MCF 10A (cell line): ENCODE results near the gene KSR1. TPM values are rescaled to one million over a fixed set of nuclear protein-coding genes. Genes with fewer than 3 reads are reported as not detected.
"Not testable (repeated sequence)": the region's sequence is repeated elsewhere in the genome, so short reads cannot be mapped to it uniquely, and the experiment has no call there.

Experiments used
- BruUV-seq: library from RNA; stranded (reverse); fragments of 400-500 nt; replicated peaks from 2 replicates; lab custom pipeline; 2021; lab: Mats Ljungman, UMichigan
- CTCF ChIA-PET: fragments of 300-600 bp; sonication (Branson Sonifier 250); formaldehyde crosslinking; extraction: SDS; loops from one replicate; lab custom pipeline; 2021; ENCODE audit warnings: antibody characterized with exemption, inconsistent platforms; lab: Yijun Ruan, JAX
- POLR2A ChIA-PET: fragments of 300-600, 350-650 bp; sonication (Branson Sonifier 250); formaldehyde crosslinking; extraction: SDS; loops from one replicate; lab custom pipeline; 2020; ENCODE audit warnings: antibody characterized with exemption, inconsistent platforms; lab: Yijun Ruan, JAX
- DNase-seq: peaks from one replicate; pipeline ENCODE4 v3.0.0-alpha.2; 2018; ENCODE audit not compliant: unreplicated experiment
- H3K27ac Mint-ChIP-seq: one replicate; pipeline ENCODE4 v1.8.0; 2022; ENCODE audit warnings: mild to moderate bottlenecking, low read depth, mixed read lengths; ENCODE audit not compliant: unreplicated experiment
- H3K27me3 Mint-ChIP-seq: one replicate; pipeline ENCODE4 v1.8.0; 2022; ENCODE audit warnings: mixed read lengths; ENCODE audit not compliant: insufficient read depth, unreplicated experiment
- H3K36me3 Mint-ChIP-seq: one replicate; pipeline ENCODE4 v1.8.0; 2022; ENCODE audit warnings: mild to moderate bottlenecking, moderate library complexity, mixed read lengths; ENCODE audit not compliant: insufficient read depth, unreplicated experiment
- H3K4me1 Mint-ChIP-seq: one replicate; pipeline ENCODE4 v1.8.0; 2022; ENCODE audit warnings: mixed read lengths; ENCODE audit not compliant: insufficient read depth, unreplicated experiment
- H3K4me3 Mint-ChIP-seq: one replicate; pipeline ENCODE4 v1.8.0; 2022; ENCODE audit warnings: mild to moderate bottlenecking, moderate library complexity, mixed read lengths; ENCODE audit not compliant: unreplicated experiment
- H3K9me3 Mint-ChIP-seq: one replicate; pipeline ENCODE4 v1.8.0; 2022; ENCODE audit warnings: mixed read lengths; ENCODE audit not compliant: unreplicated experiment
- CTCF ChIP-seq: fragments of 200-600 bp; IDR thresholded peaks from one replicate; pipeline ENCODE4 v1.8.0; 2022; ENCODE audit warnings: antibody characterized with exemption, mild to moderate bottlenecking; ENCODE audit not compliant: unreplicated experiment
- intact Hi-C: fragments of 100-400 bp; cut with micrococcal nuclease; formaldehyde crosslinking; loops from 2 replicates; pipeline ENCODE4 v1.14.1; 2022
- total RNA-seq: library from RNA; stranded (reverse); gene quantifications from 2 replicates; pipeline ENCODE4 v1.2.3, GENCODE V29; 2022

Gene KSR1
- total RNA-seq, 1 experiment from 2014 or later: 7.2 TPM

- H3K27ac Mint-ChIP-seq: no peak overlapping the region
These were observed 9.5 kb upstream of the KSR1 start for GRCh38 chr17:27446569-27447301.

GRCh38 chr17:27448534-27448933 lies 7.7 kb upstream of the KSR1 start:
- H3K36me3 Mint-ChIP-seq, POLR2A ChIA-PET, H3K27ac Mint-ChIP-seq, H3K9me3 Mint-ChIP-seq, DNase-seq, BruUV-seq, H3K4me3 Mint-ChIP-seq: not testable (repeated sequence)
- H3K27me3 Mint-ChIP-seq: peaks cover 60% of the 10 kb centered on the region
- CTCF ChIA-PET: interaction anchor here (1.1 kb wide), 1 partner anchor 72 kb away, joined by 3 read pairs; no protein-coding TSS in a partner anchor
- intact Hi-C loops: loop anchor here (5.0 kb wide), 1 partner anchor 206 kb away; no protein-coding TSS in a partner anchor
- H3K4me1 Mint-ChIP-seq: peaks cover 18% of the 10 kb centered on the region

More at GRCh38 chr17:27446569-27447301, 9.5 kb upstream of the KSR1 start:
- Mint-ChIP-seq H3K9me3 (peaks cover 2% of the 10 kb centered on the region), H3K36me3 (no peaks in the 10 kb centered on the region), H3K4me1 (peaks cover 18% of the 10 kb centered on the region), H3K4me3 (no peak overlapping the region), H3K27me3 (peaks cover 61% of the 10 kb centered on the region)
- intact Hi-C loops: loop anchor here (1.0 to 5.0 kb wide), 2 partner anchors 10 to 204 kb away; partner anchors contain the start of gene KSR1
- no TSS peak for BruUV-seq
- CTCF ChIA-PET: interaction anchor here (0.9 to 1.4 kb wide), 3 partner anchors 15 to 156 kb away, joined by 3 to 5 read pairs (median 3); no protein-coding TSS in a partner anchor
- TF ChIP-seq CTCF: no peak
- POLR2A ChIA-PET: no interaction called here
- peak; percentile 97 for DNase-seq

- CTCF ChIA-PET: interaction anchor here (1.1 kb wide), 1 partner anchor 73 kb away, joined by 3 read pairs; no protein-coding TSS in a partner anchor
- TF ChIP-seq CTCF: no peak
These were observed 6.7 kb upstream of the KSR1 start for GRCh38 chr17:27449541-27449940.

GRCh38 chr17:27449988-27450387 lies 6.3 kb upstream of the KSR1 start:
- ChIA-PET POLR2A (no interaction called here), CTCF (interaction anchor here (0.7 to 1.1 kb wide), 2 partner anchors 43 to 73 kb away, joined by 3 read pairs; no protein-coding TSS in a partner anchor)
- Mint-ChIP-seq H3K27me3 (peaks cover 53% of the 10 kb centered on the region), H3K36me3 (no peaks in the 10 kb centered on the region), H3K4me3 (no peak overlapping the region), H3K27ac (no peak overlapping the region), H3K9me3 (peaks cover 7% of the 10 kb centered on the region), H3K4me1 (peaks cover 18% of the 10 kb centered on the region)
- no peak for DNase-seq
- BruUV-seq: no TSS peak
- intact Hi-C loops: loop anchor here (5.0 to 10.0 kb wide), 2 partner anchors 105 to 208 kb away; no protein-coding TSS in a partner anchor
- no peak for TF ChIP-seq CTCF

More at GRCh38 chr17:27449541-27449940, 6.7 kb upstream of the KSR1 start:
- BruUV-seq: no TSS peak
- DNase-seq: no peak
- H3K36me3 Mint-ChIP-seq: no peaks in the 10 kb centered on the region
- no peak overlapping the region for H3K27ac Mint-ChIP-seq
- intact Hi-C loops: loop anchor here (5.0 kb wide), 1 partner anchor 207 kb away; no protein-coding TSS in a partner anchor
- peaks cover 7% of the 10 kb centered on the region for H3K9me3 Mint-ChIP-seq
- peaks cover 18% of the 10 kb centered on the region for H3K4me1 Mint-ChIP-seq
- POLR2A ChIA-PET: no interaction called here
- no peak overlapping the region for H3K4me3 Mint-ChIP-seq
- H3K27me3 Mint-ChIP-seq: peaks cover 53% of the 10 kb centered on the region
